Activated CD8-positive, alpha-beta memory T cell treated with anti-CD3 and anti-CD28 coated beads, Interleukin-2, amount 50 U/mL, for 24 hours (primary cell): ENCODE measurements around the gene SPA17.
A peak's percentile ranks its signal among the peaks of the same experiment; 100 is the strongest.

Source experiments
- DNase-seq: peaks from one replicate; pipeline ENCODE4 v3.0.0-alpha.2; 2020; ENCODE audit errors: extremely low read depth

The SPA17 gene

DNA sequence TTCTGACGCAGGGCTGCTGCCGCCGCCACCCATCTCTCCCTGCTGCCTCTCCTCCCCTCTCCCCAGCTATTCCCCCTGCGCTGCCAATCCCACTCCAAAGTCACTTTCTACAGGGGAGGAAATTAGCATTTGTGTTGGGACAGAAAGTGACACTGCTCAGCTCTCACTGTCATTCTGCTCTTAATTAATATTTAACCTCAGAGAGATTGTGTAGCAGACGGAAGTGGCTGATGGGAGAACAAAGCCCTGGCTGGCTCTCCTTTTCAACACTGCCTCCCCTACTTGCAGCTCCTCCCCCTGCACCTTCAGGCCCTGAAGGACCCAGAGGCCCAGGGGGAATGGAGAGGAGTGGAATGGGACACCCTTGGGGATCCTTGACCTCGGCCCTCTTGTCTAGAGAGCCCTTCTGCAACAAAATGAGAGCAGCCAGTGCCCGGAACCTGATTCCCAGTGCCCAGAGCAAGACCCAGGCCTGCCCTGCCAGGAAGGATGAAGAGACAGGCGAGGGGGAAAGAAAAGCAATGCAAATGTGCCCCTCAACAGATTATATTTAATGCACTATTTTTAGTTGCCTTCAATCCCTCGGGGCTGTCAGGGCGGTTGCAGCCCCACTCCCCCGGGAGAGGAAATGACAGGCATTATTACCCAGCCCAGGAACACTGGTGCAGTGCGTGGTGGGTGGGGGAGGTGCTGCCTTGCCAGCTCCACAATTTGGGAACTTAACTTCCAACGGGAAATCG is 51.4 kb downstream of the SPA17 start:
- DNase-seq = no peak

- DNase-seq = no peak
These were observed 52.0 kb downstream of the SPA17 start for GRCh38 chr11:124725719-124726105.

- no peak for DNase-seq
These were observed 53.8 kb downstream of the SPA17 start for GRCh38 chr11:124727474-124727873.

GRCh38 chr11:124728134-124728533 is 54.4 kb downstream of the SPA17 start:
- DNase-seq = no peak

DNA sequence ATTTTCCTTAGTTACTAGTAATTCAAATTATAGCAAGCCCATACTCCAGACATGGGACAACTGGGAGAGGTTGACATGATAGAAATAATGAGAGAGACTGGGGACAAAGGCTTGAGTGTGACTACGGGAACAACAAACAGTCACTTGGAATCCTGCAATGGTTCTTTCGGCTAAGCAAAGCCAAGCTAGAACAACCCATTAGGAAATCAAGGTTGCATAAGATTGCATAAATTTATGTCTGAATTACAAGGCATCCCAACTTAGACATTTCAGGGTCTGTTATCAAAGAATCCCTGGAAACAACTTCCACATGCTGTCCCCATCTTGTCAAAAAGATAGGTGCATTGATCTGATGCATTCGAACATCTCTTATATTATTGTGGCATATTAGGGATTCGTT is 55.9 kb downstream of the SPA17 start:
- no peak for DNase-seq

GRCh38 chr11:124732230-124732629 is 58.5 kb downstream of the SPA17 start:
- no peak for DNase-seq

DNA sequence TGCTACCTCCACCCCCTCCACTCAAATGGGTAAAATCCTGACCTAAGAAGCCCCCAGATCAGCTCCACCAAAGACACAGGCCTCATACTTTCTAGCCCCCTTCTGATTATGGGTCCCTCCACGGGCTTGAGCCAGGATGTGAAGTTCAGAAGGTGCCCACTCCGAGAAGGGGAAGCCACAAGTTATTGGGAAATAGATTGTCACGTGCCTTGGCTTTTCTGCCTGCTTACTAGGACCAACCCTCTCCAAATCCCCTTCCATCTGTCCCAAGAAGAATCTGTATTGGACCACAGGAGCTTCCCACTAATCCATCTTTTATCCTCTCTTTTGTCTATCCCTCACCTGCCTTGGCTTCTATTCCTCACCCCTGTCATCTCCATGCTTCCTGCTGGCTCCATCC is 63.0 kb downstream of the SPA17 start:
- DNase-seq = no peak

DNA sequence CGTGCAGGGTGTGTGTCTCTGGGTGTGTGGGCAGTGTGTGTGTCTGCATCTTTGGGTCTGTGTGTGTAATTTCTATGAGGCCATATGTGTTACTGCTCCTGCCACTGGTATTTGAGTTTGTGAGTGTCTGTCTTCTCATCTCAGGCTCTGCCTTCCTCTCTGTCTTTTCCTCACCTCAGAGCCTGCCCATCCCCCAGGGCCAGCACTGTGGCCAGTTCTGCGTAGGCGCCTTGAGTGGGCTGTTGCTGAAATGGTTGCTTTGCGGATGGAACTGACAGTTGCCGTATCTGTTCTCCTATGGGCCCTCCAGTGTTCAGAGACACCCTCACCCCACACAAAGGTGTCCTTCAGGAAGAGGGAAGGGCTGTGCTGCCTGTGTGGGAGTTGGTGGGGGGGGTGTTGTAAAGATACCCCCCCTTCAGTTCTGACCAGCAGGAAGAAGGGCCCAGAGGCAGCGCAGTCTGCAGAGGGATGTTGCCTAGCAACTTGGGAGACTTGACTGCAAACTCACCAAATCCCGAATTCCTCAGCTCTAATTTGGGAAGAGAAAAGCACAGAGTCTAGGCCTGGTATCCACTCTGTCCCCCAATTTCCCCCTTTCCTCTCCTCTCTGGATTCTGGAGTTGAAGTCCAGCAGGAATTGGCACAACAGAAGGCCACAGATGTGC is 64.1 kb downstream of the SPA17 start:
- no peak for DNase-seq

GRCh38 chr11:124738713-124739478 is 65.2 kb downstream of the SPA17 start:
- DNase-seq = no peak

GRCh38 chr11:124739479-124740276 is 66.0 kb downstream of the SPA17 start, which contains the start of gene NRGN:
TSS of gene NRGN (plus strand) at chr11:124739942. CDS start at chr11:124740085, 143 bp downstream.
- DNase-seq = peak; percentile 61

GRCh38 chr11:124740277-124740882 is 66.7 kb downstream of the SPA17 start:
- DNase-seq = no peak

DNA sequence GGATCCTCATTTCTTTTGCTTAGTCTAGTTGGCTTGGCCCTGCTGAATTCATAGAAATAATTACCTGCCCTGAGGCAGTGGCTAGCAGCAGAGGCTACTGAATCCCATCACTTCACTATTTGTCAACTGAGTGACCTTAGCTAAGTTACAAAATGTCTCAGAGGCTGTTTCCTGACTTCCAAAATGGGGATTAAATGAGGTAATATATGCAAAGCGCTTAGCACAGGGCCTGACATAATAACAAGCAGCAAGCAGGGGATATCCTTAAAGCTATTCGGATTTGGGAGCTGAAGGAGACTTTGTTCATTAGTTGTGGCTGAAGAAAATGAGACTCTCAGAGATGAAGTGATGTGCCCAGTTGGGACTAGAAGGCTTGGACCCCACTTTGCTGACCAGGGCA is 68.9 kb downstream of the SPA17 start:
- DNase-seq = no peak

DNA sequence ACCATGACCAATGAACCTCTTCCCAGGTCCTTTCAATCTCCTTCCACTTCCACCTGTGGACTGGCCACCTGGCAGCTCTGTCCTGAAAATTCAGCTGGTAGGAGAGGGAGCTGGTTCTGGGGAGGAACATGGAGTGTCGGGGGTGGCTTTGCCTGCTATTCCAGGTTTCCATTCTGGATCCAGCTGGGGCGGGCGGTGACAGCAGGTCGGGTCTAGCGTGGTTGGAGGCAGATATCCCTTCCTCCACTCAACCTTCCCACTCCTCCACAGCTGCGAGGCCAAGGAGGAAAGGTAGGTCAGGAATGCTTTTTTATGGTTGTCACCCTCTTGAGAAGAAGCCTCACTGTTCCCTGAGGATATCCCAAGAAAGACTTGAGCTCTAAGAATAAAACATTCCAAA is 69.3 kb downstream of the SPA17 start:
- DNase-seq = no peak

DNA sequence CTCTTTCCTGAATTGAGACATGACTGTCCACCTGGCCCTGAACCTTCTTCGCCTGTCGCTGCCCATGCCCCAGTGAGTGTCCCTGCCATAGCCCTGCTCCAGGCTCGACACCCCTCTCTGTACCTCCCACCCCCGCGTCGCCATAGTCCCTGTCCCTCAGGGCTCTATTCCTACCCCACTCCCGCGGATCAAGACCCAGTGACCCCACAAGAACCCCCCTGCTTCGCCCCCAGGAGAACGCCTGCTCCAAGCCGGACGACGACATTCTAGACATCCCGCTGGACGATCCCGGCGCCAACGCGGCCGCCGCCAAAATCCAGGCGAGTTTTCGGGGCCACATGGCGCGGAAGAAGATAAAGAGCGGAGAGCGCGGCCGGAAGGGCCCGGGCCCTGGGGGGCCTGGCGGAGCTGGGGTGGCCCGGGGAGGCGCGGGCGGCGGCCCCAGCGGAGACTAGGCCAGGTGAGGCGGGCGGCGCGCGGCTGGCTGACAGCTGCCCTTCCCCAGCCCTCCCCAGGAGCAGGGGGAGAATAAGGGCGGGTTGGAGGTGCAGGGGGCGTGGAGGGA is 71.6 kb downstream of the SPA17 start:
- DNase-seq = no peak

DNA sequence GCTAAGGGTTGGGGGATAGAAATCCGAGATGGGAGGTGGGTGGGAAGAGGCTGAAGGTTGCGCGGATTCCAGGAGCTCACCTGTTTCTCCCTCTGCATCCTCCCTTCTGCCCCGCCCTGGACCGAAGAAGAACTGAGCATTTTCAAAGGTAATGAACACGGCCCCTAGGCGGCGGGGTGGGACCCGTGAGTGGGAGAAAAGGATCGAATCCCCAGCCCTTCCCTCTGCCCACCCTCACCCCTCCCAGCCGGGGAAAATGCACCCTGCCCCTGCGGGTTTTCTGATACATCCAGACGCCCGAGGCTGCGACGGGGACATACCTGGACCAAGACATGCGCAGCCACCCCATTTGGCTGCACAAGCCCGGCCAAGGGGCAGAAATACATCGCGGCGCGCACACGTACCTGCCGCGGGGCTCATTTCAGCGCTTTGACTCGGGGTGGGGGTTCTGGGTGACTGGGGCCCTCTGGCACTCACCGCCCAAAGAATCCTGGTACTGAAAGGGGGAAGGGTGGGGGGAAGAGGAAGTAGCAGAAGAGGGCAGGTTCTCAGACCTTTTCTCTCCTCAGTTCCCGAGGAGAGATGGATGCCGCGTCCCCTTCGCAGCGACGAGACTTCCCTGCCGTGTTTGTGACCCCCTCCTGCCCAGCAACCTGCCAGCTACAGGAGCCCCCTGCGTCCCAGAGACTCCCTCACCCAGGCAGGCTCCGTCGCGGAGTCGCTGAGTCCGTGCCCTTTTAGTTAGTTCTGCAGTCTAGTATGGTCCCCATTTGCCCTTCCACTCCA is 72.3 kb downstream of the SPA17 start:
- DNase-seq = no peak

DNA sequence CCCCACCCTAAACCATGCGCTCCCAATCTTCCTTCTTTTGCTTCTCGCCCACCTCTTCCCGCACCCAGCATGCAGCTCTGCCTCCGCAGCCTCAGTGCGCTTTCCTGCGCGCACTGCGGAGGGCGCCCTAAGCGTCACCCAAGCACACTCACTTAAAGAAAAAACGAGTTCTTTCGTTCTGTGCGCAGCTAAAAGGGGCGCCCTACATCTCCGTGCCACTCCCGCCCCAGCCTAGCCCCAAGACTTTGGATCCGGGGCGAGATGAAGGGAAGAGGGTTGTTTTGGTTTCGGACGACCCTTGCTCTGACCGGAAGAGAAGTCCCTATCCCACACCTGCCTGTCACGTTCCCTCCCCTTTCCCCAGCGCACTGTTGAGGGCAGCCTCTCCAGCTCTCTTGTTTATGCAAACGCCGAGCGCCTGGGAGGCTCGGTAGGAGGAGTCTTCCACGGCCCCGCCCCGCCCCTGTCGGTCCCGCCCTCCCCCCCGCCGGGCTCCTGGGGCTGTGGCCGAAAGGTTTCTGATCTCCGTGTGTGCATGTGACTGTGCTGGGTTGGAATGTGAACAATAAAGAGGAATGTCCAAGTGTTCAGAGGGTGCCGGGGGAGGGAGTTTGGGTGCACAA is 73.0 kb downstream of the SPA17 start:
- DNase-seq = no peak
